H9 (cell line): Measurements from ENCODE around the gene ANXA3. TPM values are rescaled to one million over a fixed set of nuclear protein-coding genes. Genes with fewer than 3 reads are reported as not detected.

Source experiments
- DNase-seq: peaks from one replicate; pipeline ENCODE4 v3.0.0-alpha.2; 2017
- H2AFZ ChIP-seq: one replicate; pipeline ENCODE4 v1.6.1; 2013; ENCODE audit warnings: mild to moderate bottlenecking, low read length, control low read depth, moderate library complexity
- H2AK5ac ChIP-seq: 2 replicates; pipeline ENCODE4 v1.6.1; 2013; ENCODE audit warnings: low read length, control low read depth, mixed read lengths; ENCODE audit not compliant: insufficient read length
- H2BK120ac ChIP-seq: one replicate; pipeline ENCODE4 v1.6.1; 2013; ENCODE audit warnings: low read depth, mild to moderate bottlenecking, low read length, control low read depth, inconsistent platforms; ENCODE audit not compliant: poor library complexity, severe bottlenecking
- H2BK12ac ChIP-seq: 2 replicates; pipeline ENCODE4 v1.6.1; 2013; ENCODE audit warnings: low read length, control low read depth, mixed read lengths, low read depth; ENCODE audit not compliant: insufficient read length
- H2BK15ac ChIP-seq: 2 replicates; pipeline ENCODE4 v1.6.1; 2013; ENCODE audit warnings: low read depth, low read length, control low read depth
- H2BK20ac ChIP-seq: one replicate; pipeline ENCODE4 v1.6.1; 2013; ENCODE audit warnings: low read depth, mild to moderate bottlenecking, low read length, control low read depth, inconsistent platforms; ENCODE audit not compliant: poor library complexity, severe bottlenecking
- H2BK5ac ChIP-seq: 2 replicates; pipeline ENCODE4 v1.6.1; 2013; ENCODE audit warnings: low read length, control low read depth, mixed read lengths; ENCODE audit not compliant: insufficient read length
- H3K14ac ChIP-seq: 2 replicates; pipeline ENCODE4 v1.6.1; 2013; ENCODE audit warnings: low read length, control low read depth; ENCODE audit not compliant: insufficient read depth
- H3K18ac ChIP-seq: 2 replicates; pipeline ENCODE4 v1.6.1; 2013; ENCODE audit warnings: low read depth, mild to moderate bottlenecking, mixed read lengths, low read length, control low read depth; ENCODE audit not compliant: insufficient read length
- H3K23ac ChIP-seq: 2 replicates; pipeline ENCODE4 v1.6.1; 2013; ENCODE audit warnings: low read length, control low read depth, mixed read lengths, low read depth; ENCODE audit not compliant: insufficient read length
- H3K23me2 ChIP-seq: 2 replicates; pipeline ENCODE4 v1.6.1; 2013; ENCODE audit warnings: low read depth, mild to moderate bottlenecking, mixed read lengths, low read length, control low read depth; ENCODE audit not compliant: insufficient read length, poor library complexity, severe bottlenecking
- H3K27ac ChIP-seq: 2 replicates; pipeline ENCODE4 v1.5.1; 2013; ENCODE audit warnings: low read length, control low read depth, mixed read lengths, low read depth; ENCODE audit not compliant: insufficient read length
- H3K27me3 ChIP-seq: 2 replicates; pipeline ENCODE4 v1.6.1; 2013; ENCODE audit warnings: low read length, control low read depth, inconsistent platforms; ENCODE audit not compliant: insufficient read depth
- H3K4ac ChIP-seq: 2 replicates; pipeline ENCODE4 v1.6.1; 2013; ENCODE audit warnings: low read depth, mild to moderate bottlenecking, control low read depth, inconsistent platforms, low read length, moderate library complexity
- H3K4me1 ChIP-seq: 2 replicates; pipeline ENCODE4 v1.6.1; 2013; ENCODE audit warnings: low read length, control low read depth, inconsistent platforms; ENCODE audit not compliant: insufficient read depth
- H3K4me2 ChIP-seq: 2 replicates; pipeline ENCODE4 v1.6.1; 2013; ENCODE audit warnings: low read length, control low read depth, mixed read lengths; ENCODE audit not compliant: insufficient read length, insufficient read depth
- H3K56ac ChIP-seq: 2 replicates; pipeline ENCODE4 v1.6.1; 2013; ENCODE audit warnings: low read depth, mild to moderate bottlenecking, mixed read lengths, low read length, control low read depth; ENCODE audit not compliant: insufficient read length
- H3K79me1 ChIP-seq: 2 replicates; pipeline ENCODE4 v1.6.1; 2013; ENCODE audit warnings: low read depth, mild to moderate bottlenecking, moderate library complexity, low read length, control low read depth, inconsistent platforms; ENCODE audit not compliant: insufficient read depth, poor library complexity, severe bottlenecking
- H3K79me2 ChIP-seq: 2 replicates; pipeline ENCODE4 v1.6.1; 2013; ENCODE audit warnings: low read length, control low read depth, inconsistent platforms; ENCODE audit not compliant: insufficient read depth
- H3K9ac ChIP-seq: 2 replicates; pipeline ENCODE4 v1.6.1; 2013; ENCODE audit warnings: low read length, control low read depth, mixed read lengths; ENCODE audit not compliant: insufficient read length; ENCODE audit errors: extremely low read depth
- H3K9me3 ChIP-seq: one replicate; pipeline ENCODE4 v1.6.1; 2013; ENCODE audit warnings: low read depth, low read length, inconsistent platforms; ENCODE audit not compliant: control insufficient read depth
- H3T11ph ChIP-seq: one replicate; pipeline ENCODE4 v1.6.1; 2013; ENCODE audit warnings: mild to moderate bottlenecking, low read length, control low read depth, inconsistent platforms
- H4K20me1 ChIP-seq: one replicate; pipeline ENCODE4 v1.6.1; 2013; ENCODE audit not compliant: control insufficient read depth, insufficient read length, insufficient read depth
- H4K5ac ChIP-seq: 2 replicates; pipeline ENCODE4 v1.6.1; 2013; ENCODE audit warnings: low read depth, mild to moderate bottlenecking, mixed read lengths, low read length, control low read depth; ENCODE audit not compliant: insufficient read length
- H4K8ac ChIP-seq: replicated peaks from 2 replicates; pipeline ENCODE4 v1.6.1; 2013; ENCODE audit warnings: low read length, control low read depth, mixed read lengths, low read depth; ENCODE audit not compliant: insufficient read length
- H4K91ac ChIP-seq: 2 replicates; pipeline ENCODE4 v1.6.1; 2013; ENCODE audit warnings: low read depth, mild to moderate bottlenecking, moderate library complexity, mixed read lengths, low read length, control low read depth; ENCODE audit not compliant: insufficient read length
- H3K27ac Mint-ChIP-seq, 3 experiments: 2 replicates in 2 of 3; 3 replicates in 1 of 3; pipeline ENCODE4 v1.8.0; 2020 to 2021; ENCODE audit warnings: mixed read lengths in 3 of 3, mild to moderate bottlenecking in 1 of 3, moderate library complexity in 1 of 3
- H3K27me3 Mint-ChIP-seq: 2 replicates; pipeline ENCODE4 v1.8.0; 2021; ENCODE audit warnings: low read depth, mild to moderate bottlenecking, moderate library complexity, mixed read lengths
- H3K36me3 Mint-ChIP-seq, 3 experiments: 2 replicates in 2 of 3; 3 replicates in 1 of 3; pipeline ENCODE4 v1.8.0; 2020 to 2021; ENCODE audit warnings: low read depth in 3 of 3, mixed read lengths in 3 of 3; ENCODE audit not compliant: insufficient read depth in 1 of 3
- H3K4me1 Mint-ChIP-seq, 2 experiments: 2 replicates each; pipeline ENCODE4 v1.8.0; 2020; ENCODE audit warnings: mixed read lengths in 2 of 2
- H3K4me3 Mint-ChIP-seq, 2 experiments: 2 replicates in 1 of 2; 3 replicates in 1 of 2; pipeline ENCODE4 v1.8.0; 2020 to 2021; ENCODE audit warnings: mild to moderate bottlenecking in 2 of 2, mixed read lengths in 2 of 2, moderate library complexity in 1 of 2
- H3K9me3 Mint-ChIP-seq, 2 experiments: 2 replicates in 1 of 2; 3 replicates in 1 of 2; pipeline ENCODE4 v1.8.0; 2020; ENCODE audit warnings: mild to moderate bottlenecking in 2 of 2, mixed read lengths in 2 of 2, moderate library complexity in 1 of 2
- WGBS: extraction: QIAGEN DNeasy Blood & Tissue Kit; methylation state at CpG from one replicate; pipeline ENCODE4 v1.1.7; 2013; ENCODE audit warnings: missing lambda C conversion rate, low lambda C conversion rate, mixed read lengths; ENCODE audit not compliant: insufficient read length; ENCODE audit errors: extremely low coverage; 5-methylcytosine and 5-hydroxymethylcytosine counted together
- total RNA-seq: library from RNA; stranded (reverse); gene quantifications from 2 replicates; pipeline ENCODE4 v1.2.1, GENCODE V29; 2021
- TF ChIP-seq, protein P1 (sequence below): fragments of 200-600 bp; sonication (generic); conservative IDR thresholded peaks from 3 replicates; pipeline ENCODE4 v1.8.0; 2021; ENCODE audit warnings: antibody characterized with exemption, mild to moderate bottlenecking

The ANXA3 gene
- total RNA-seq, 1 experiment from 2014 or later: 20.6 TPM

- TF ChIP-seq, protein P1, sequence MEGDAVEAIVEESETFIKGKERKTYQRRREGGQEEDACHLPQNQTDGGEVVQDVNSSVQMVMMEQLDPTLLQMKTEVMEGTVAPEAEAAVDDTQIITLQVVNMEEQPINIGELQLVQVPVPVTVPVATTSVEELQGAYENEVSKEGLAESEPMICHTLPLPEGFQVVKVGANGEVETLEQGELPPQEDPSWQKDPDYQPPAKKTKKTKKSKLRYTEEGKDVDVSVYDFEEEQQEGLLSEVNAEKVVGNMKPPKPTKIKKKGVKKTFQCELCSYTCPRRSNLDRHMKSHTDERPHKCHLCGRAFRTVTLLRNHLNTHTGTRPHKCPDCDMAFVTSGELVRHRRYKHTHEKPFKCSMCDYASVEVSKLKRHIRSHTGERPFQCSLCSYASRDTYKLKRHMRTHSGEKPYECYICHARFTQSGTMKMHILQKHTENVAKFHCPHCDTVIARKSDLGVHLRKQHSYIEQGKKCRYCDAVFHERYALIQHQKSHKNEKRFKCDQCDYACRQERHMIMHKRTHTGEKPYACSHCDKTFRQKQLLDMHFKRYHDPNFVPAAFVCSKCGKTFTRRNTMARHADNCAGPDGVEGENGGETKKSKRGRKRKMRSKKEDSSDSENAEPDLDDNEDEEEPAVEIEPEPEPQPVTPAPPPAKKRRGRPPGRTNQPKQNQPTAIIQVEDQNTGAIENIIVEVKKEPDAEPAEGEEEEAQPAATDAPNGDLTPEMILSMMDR: no peak
- H4K8ac ChIP-seq: no peak overlapping the region
- H4K20me1 ChIP-seq: no peaks in the 10 kb centered on the region
- H3K56ac ChIP-seq: no peak overlapping the region
- H3K23ac ChIP-seq: no peak overlapping the region
- H2BK20ac ChIP-seq: no peak overlapping the region
- no peak overlapping the region for H3K14ac ChIP-seq
- no peaks in the 10 kb centered on the region for H3K23me2 ChIP-seq
- no peak overlapping the region for H2BK5ac ChIP-seq
- H3K9me3 ChIP-seq: no peaks in the 10 kb centered on the region
- H3K79me1 ChIP-seq: no peaks in the 10 kb centered on the region
- no peak overlapping the region for H4K5ac ChIP-seq
- H2BK12ac ChIP-seq: no peak overlapping the region
- no peaks in the 10 kb centered on the region for H3K9me3 Mint-ChIP-seq
- no peak overlapping the region for H3K9ac ChIP-seq
- no peak overlapping the region; a peak in 1 of 7 replicates for H3K27ac Mint-ChIP-seq
- H3K4me1 ChIP-seq: 0 out of 2 replicates have a peak, but pooled peaks cover 3% of the 10 kb centered on the region
- H2BK120ac ChIP-seq: no peak overlapping the region
- no peak for DNase-seq
- no peak overlapping the region for H2AFZ ChIP-seq
- H3K4ac ChIP-seq: no peak overlapping the region
- H3K79me2 ChIP-seq: no peaks in the 10 kb centered on the region
- no peak overlapping the region for H3T11ph ChIP-seq
- no peak overlapping the region for H4K91ac ChIP-seq
- no peak overlapping the region for H2BK15ac ChIP-seq
- H3K27ac ChIP-seq: no peak overlapping the region
- WGBS: no CpG with 5 or more reads among the region's 6 CpGs
- peaks cover 0 to 2% (median 2%) of the 10 kb centered on the region in 3 experiments; a peak in 2 of 7 replicates for H3K36me3 Mint-ChIP-seq
- no peak overlapping the region for H3K18ac ChIP-seq
- H2AK5ac ChIP-seq: no peak overlapping the region
- H3K27me3 ChIP-seq: no peaks in the 10 kb centered on the region
- H3K4me3 Mint-ChIP-seq: no peak overlapping the region
- peaks cover 29 to 37% of the 10 kb centered on the region in 2 experiments for H3K4me1 Mint-ChIP-seq
- no peak overlapping the region for H3K4me2 ChIP-seq
- H3K27me3 Mint-ChIP-seq: no peaks in the 10 kb centered on the region
Observed at GRCh38 chr4:78569306-78569821, 17.8 kb downstream of the ANXA3 start.
